Measurements from ENCODE around the gene NPEPPS.
"Not testable (repeated sequence)": the region's sequence is repeated elsewhere in the genome, so short reads cannot be mapped to it uniquely, and the experiment has no call there.

DNA sequence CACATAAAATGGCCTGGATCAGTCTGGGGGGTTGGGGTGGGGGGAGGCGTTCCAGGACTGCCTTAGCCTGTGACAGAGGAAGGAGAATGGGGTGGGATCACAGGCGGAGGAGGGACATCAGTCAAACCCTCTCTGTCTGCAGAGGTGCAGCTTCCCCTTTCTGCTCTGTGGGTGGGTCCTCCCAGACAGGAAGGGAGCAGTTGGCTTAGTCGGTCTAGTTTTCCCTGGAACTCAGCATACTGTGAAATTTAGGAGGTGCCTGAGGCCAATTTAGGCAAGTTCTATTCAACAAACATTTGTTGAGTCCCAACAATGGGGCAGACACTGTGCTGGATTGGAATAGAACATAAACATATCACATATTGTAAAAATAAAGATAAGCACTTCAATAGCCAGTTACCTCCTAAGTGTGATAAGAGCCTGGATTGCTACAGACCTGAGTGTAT lies 19.2 kb upstream of the NPEPPS start:
- not testable (repeated sequence) for TF ChIP-seq ZFX (IDR thresholded peaks at IDR 0.05)
- TF ChIP-seq, protein P1, sequence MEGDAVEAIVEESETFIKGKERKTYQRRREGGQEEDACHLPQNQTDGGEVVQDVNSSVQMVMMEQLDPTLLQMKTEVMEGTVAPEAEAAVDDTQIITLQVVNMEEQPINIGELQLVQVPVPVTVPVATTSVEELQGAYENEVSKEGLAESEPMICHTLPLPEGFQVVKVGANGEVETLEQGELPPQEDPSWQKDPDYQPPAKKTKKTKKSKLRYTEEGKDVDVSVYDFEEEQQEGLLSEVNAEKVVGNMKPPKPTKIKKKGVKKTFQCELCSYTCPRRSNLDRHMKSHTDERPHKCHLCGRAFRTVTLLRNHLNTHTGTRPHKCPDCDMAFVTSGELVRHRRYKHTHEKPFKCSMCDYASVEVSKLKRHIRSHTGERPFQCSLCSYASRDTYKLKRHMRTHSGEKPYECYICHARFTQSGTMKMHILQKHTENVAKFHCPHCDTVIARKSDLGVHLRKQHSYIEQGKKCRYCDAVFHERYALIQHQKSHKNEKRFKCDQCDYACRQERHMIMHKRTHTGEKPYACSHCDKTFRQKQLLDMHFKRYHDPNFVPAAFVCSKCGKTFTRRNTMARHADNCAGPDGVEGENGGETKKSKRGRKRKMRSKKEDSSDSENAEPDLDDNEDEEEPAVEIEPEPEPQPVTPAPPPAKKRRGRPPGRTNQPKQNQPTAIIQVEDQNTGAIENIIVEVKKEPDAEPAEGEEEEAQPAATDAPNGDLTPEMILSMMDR (conservative IDR thresholded peaks at IDR 0.05): not testable (repeated sequence)
